Endothelial cell of umbilical vein (primary cell): ENCODE results near the gene METTL5. TPM values are rescaled to one million over a fixed set of nuclear protein-coding genes. Genes with fewer than 3 reads are reported as not detected.

ENCODE experiments used
- BruUV-seq: library from RNA; stranded (reverse); fragments of 400-500 nt; replicated peaks from 2 replicates; lab custom pipeline; 2021; lab: Mats Ljungman, UMichigan
- CTCF ChIA-PET: fragments of 300-600, 350-600 bp; sonication (Branson Sonifier 250); formaldehyde crosslinking; loops from one replicate; lab custom pipeline; 2021; ENCODE audit warnings: antibody characterized with exemption, inconsistent platforms; lab: Charles Lee
- POLR2A ChIA-PET: fragments of 300-600, 350-600 bp; sonication (Branson Sonifier 250); formaldehyde crosslinking; loops from one replicate; lab custom pipeline; 2021; ENCODE audit warnings: antibody characterized with exemption, inconsistent platforms; lab: Charles Lee
- DNase-seq: peaks from one replicate; pipeline ENCODE4 v3.0.0-alpha.2; 2011; ENCODE audit warnings: low read depth, low spot score
- FAIRE-seq: peaks from 2 replicates; lab custom pipeline; 2011; peaks lifted over from hg19 to GRCh38; lab: Jason Lieb, UNC
- H2AFZ ChIP-seq: 2 replicates; pipeline ENCODE4 v1.6.0; 2012; ENCODE audit warnings: low read depth, low read length, control low read depth, inconsistent platforms
- H3K27ac ChIP-seq: 2 replicates; pipeline ENCODE4 v1.5.1; 2011; ENCODE audit warnings: low read depth, mild to moderate bottlenecking, control low read depth, low read length, moderate library complexity; ENCODE audit not compliant: insufficient read depth
- H3K27me3 ChIP-seq, 2 experiments: 2 replicates each; pipeline versions ENCODE4 v1.6.0 to v1.6.1; 2011; ENCODE audit warnings: low read length in 2 of 2, mixed read lengths in 1 of 2; ENCODE audit not compliant: control insufficient read depth in 2 of 2, insufficient read depth in 2 of 2
- H3K36me3 ChIP-seq, 2 experiments: 2 replicates in 1 of 2; 3 replicates in 1 of 2; pipeline ENCODE4 v1.5.1; 2011; ENCODE audit warnings: low read length in 2 of 2, mild to moderate bottlenecking in 1 of 2, moderate library complexity in 1 of 2; ENCODE audit not compliant: control insufficient read depth in 2 of 2, insufficient read depth in 2 of 2; ENCODE audit errors: extremely low read depth in 1 of 2
- H3K4me1 ChIP-seq: 3 replicates; pipeline ENCODE4 v1.5.1; 2011; ENCODE audit warnings: mild to moderate bottlenecking, low read length; ENCODE audit not compliant: control insufficient read depth, insufficient read depth; ENCODE audit errors: extremely low read depth
- H3K4me2 ChIP-seq: 2 replicates; pipeline ENCODE4 v1.6.1; 2011; ENCODE audit warnings: low read length, control low read depth, mixed read lengths; ENCODE audit not compliant: insufficient read depth
- H3K4me3 ChIP-seq, 3 experiments: fragments of 200-600 bp in 1 of 3; sonication (generic), shearing (Covaris generic) in 1 of 3; replicated peaks in 1 of 3; 2 replicates each; pipeline ENCODE4 v1.5.1; 2011 to 2016; ENCODE audit warnings: control low read depth in 3 of 3, low read length in 3 of 3, mild to moderate bottlenecking in 2 of 3, inconsistent platforms in 1 of 3, low read depth in 1 of 3, moderate library complexity in 1 of 3; ENCODE audit not compliant: insufficient read depth in 1 of 3
- H3K79me2 ChIP-seq: 2 replicates; pipeline ENCODE4 v1.6.0; 2012; ENCODE audit warnings: low read length, inconsistent platforms; ENCODE audit not compliant: control insufficient read depth, insufficient read depth
- H3K9ac ChIP-seq: replicated peaks from 2 replicates; pipeline ENCODE3; 2011; ENCODE audit warnings: low read length, control low read depth; ENCODE audit not compliant: insufficient read depth; ENCODE audit errors: extremely low read depth
- H3K9me1 ChIP-seq: replicated peaks from 3 replicates; pipeline ENCODE4 v1.6.0; 2011; ENCODE audit warnings: mild to moderate bottlenecking, low read length; ENCODE audit not compliant: control insufficient read depth, insufficient read depth; ENCODE audit errors: extremely low read depth
- H3K9me3 ChIP-seq: replicated peaks from 2 replicates; pipeline ENCODE4 v1.5.1; 2012; ENCODE audit warnings: low read length, inconsistent platforms; ENCODE audit not compliant: control insufficient read depth, insufficient read depth
- H4K20me1 ChIP-seq: replicated peaks from 2 replicates; pipeline ENCODE3; 2011; ENCODE audit warnings: mild to moderate bottlenecking, low read length; ENCODE audit not compliant: control insufficient read depth, insufficient read depth; ENCODE audit errors: extremely low read depth
- FOS ChIP-seq: IDR thresholded peaks from 2 replicates; pipeline ENCODE4 v1.6.1; 2011; ENCODE audit warnings: mild to moderate bottlenecking, low read length, moderate library complexity, borderline replicate concordance; ENCODE audit not compliant: insufficient read depth
- GATA2 ChIP-seq: IDR thresholded peaks from 2 replicates; pipeline ENCODE4 v1.7.0; 2011; ENCODE audit warnings: low read depth, mild to moderate bottlenecking, moderate library complexity, mixed read lengths, low read length; ENCODE audit not compliant: insufficient read length, insufficient read depth
- JUN ChIP-seq: IDR thresholded peaks from 2 replicates; pipeline ENCODE4 v1.6.1; 2011; ENCODE audit warnings: borderline replicate concordance, low read depth; ENCODE audit not compliant: insufficient read length, insufficient read depth
- POLR2A ChIP-seq: IDR thresholded peaks from 2 replicates; pipeline ENCODE4 v1.6.1; 2012; ENCODE audit warnings: low read depth, mild to moderate bottlenecking, control low read depth, low read length
- dilution Hi-C: fragments of 300-500 bp; cut with MboI; formaldehyde crosslinking; loops from one replicate; pipeline ENCODE4 v1.15.0; 2019; ENCODE audit warnings: low sequenced_read_pairs; ENCODE audit not compliant: extremely low pct_ligation_motif_present
- intact Hi-C: fragments of 100-400 bp; cut with micrococcal nuclease; formaldehyde crosslinking; loops from one replicate; pipeline ENCODE4 v1.10.0; 2022
- polyA plus RNA-seq, 4 experiments: library from polyadenylated mRNA; depleted of rRNA in 3 of 4; stranded (reverse) in 3 of 4; unstranded in 1 of 4; fragments of >200 nt; gene quantifications; 2 replicates each; pipeline versions ENCODE4 v1.2.1 to v1.2.3, GENCODE V29; 2011 to 2012; ENCODE audit warnings: missing spikeins in 1 of 4
- total RNA-seq: library from RNA; stranded (reverse); gene quantifications from 2 replicates; pipeline ENCODE4 v1.2.3, GENCODE V29; 2021
- TF ChIP-seq, protein P1 (sequence below): IDR thresholded peaks from 2 replicates; pipeline ENCODE4 v1.6.1; 2011; ENCODE audit not compliant: insufficient read depth, insufficient read length
- TF ChIP-seq, protein P2 (sequence below), 2 donors: IDR thresholded peaks; 1 replicate in 1 of 2; 2 replicates in 1 of 2; pipeline ENCODE4 v1.5.1; 2011; ENCODE audit warnings: low read length in 2 of 2, mild to moderate bottlenecking in 2 of 2, moderate library complexity in 2 of 2, control low read depth in 1 of 2, inconsistent platforms in 1 of 2, low read depth in 1 of 2; ENCODE audit not compliant: insufficient read depth in 1 of 2; ENCODE audit errors: extremely low read depth in 1 of 2

Gene METTL5
- total and polyA plus RNA-seq, 2 donors (not counting 3 experiments of a cell fraction or from before 2014, with no cell fraction given) = 27.0 to 52.0 TPM

- no peak overlapping the region for H2AFZ ChIP-seq
- H3K9me1 ChIP-seq = no peaks in the 10 kb centered on the region
- H4K20me1 ChIP-seq = no peaks in the 10 kb centered on the region
- DNase-seq = no peak
- dilution Hi-C loops (no loop called here), intact Hi-C loops (loop anchor here (10.0 kb wide), 1 partner anchor 430 kb away; the partner anchor contains the start of gene LRP2)
- H3K79me2 ChIP-seq = peaks cover 15% of the 10 kb centered on the region
- H3K27ac ChIP-seq = no peak overlapping the region
- no peak for FAIRE-seq
- BruUV-seq = no TSS peak
- no peaks in the 10 kb centered on the region for H3K27me3 ChIP-seq
- no peak overlapping the region for H3K9ac ChIP-seq
- H3K36me3 ChIP-seq = no peaks in the 10 kb centered on the region
- H3K9me3 ChIP-seq = no peaks in the 10 kb centered on the region
- H3K4me2 ChIP-seq = no peak overlapping the region
- TF ChIP-seq, protein P1, sequence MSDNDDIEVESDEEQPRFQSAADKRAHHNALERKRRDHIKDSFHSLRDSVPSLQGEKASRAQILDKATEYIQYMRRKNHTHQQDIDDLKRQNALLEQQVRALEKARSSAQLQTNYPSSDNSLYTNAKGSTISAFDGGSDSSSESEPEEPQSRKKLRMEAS = no peak
- no peak for TF ChIP-seq POLR2A
- no peak for TF ChIP-seq JUN
- no peak for TF ChIP-seq GATA2
- TF ChIP-seq FOS = no peak
- TF ChIP-seq, protein P2, sequence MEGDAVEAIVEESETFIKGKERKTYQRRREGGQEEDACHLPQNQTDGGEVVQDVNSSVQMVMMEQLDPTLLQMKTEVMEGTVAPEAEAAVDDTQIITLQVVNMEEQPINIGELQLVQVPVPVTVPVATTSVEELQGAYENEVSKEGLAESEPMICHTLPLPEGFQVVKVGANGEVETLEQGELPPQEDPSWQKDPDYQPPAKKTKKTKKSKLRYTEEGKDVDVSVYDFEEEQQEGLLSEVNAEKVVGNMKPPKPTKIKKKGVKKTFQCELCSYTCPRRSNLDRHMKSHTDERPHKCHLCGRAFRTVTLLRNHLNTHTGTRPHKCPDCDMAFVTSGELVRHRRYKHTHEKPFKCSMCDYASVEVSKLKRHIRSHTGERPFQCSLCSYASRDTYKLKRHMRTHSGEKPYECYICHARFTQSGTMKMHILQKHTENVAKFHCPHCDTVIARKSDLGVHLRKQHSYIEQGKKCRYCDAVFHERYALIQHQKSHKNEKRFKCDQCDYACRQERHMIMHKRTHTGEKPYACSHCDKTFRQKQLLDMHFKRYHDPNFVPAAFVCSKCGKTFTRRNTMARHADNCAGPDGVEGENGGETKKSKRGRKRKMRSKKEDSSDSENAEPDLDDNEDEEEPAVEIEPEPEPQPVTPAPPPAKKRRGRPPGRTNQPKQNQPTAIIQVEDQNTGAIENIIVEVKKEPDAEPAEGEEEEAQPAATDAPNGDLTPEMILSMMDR (IDR thresholded peaks at IDR 0.05; ENCODE audit: extremely low read depth in 1 of 2, insufficient read depth in 1 of 2, low read depth in 1 of 2, low read length in 2 of 2) = no peak
- POLR2A ChIA-PET = no interaction called here
- no peak overlapping the region for H3K4me3 ChIP-seq
- CTCF ChIA-PET = interaction anchor here (0.8 to 2.2 kb wide), 3 partner anchors 19 to 343 kb away, joined by 4 to 8 read pairs (median 7); no protein-coding TSS in a partner anchor
- H3K4me1 ChIP-seq = peaks cover 14% of the 10 kb centered on the region
Measured at GRCh38 chr2:169795181-169795580, 29.5 kb downstream of the METTL5 start.
